Ishikawa (cell line): ENCODE results near the gene TBXT.

Source experiments
- CEBPB ChIP-seq: IDR thresholded peaks from 2 replicates; pipeline ENCODE4 v1.6.1; 2012
- CREB1 ChIP-seq: IDR thresholded peaks from 2 replicates; pipeline ENCODE4 v1.6.1; 2012; ENCODE audit warnings: low read depth
- EGR1 ChIP-seq: IDR thresholded peaks from 2 replicates; pipeline ENCODE4 v1.6.1; 2012
- EP300 ChIP-seq: IDR thresholded peaks from 2 replicates; pipeline ENCODE4 v1.6.1; 2012; ENCODE audit warnings: borderline replicate concordance
- FOXM1 ChIP-seq: IDR thresholded peaks from 2 replicates; pipeline ENCODE4 v1.6.1; 2012; ENCODE audit warnings: low read depth, borderline replicate concordance
- RAD21 ChIP-seq: IDR thresholded peaks from 2 replicates; pipeline ENCODE4 v1.6.1; 2012; ENCODE audit warnings: low read depth
- TAF1 ChIP-seq: IDR thresholded peaks from 2 replicates; pipeline ENCODE4 v1.6.1; 2012; ENCODE audit warnings: low read depth, mild to moderate bottlenecking
- TCF12 ChIP-seq: IDR thresholded peaks from 2 replicates; pipeline ENCODE4 v1.6.1; 2012; ENCODE audit warnings: low read depth
- TEAD4 ChIP-seq: IDR thresholded peaks from 2 replicates; pipeline ENCODE4 v1.6.1; 2012
- YY1 ChIP-seq: IDR thresholded peaks from 2 replicates; pipeline ENCODE4 v1.6.1; 2012; ENCODE audit warnings: low read depth
- ZBTB7A ChIP-seq: IDR thresholded peaks from 2 replicates; pipeline ENCODE4 v1.6.1; 2012; ENCODE audit warnings: low read depth
- TF ChIP-seq, protein P1 (sequence below): IDR thresholded peaks from 2 replicates; pipeline ENCODE4 v1.6.1; 2012
- TF ChIP-seq, protein P2 (sequence below): IDR thresholded peaks from 2 replicates; pipeline ENCODE4 v1.6.1; 2012; ENCODE audit warnings: low read depth, mild to moderate bottlenecking
- TF ChIP-seq, protein P3 (sequence below): IDR thresholded peaks from 2 replicates; pipeline ENCODE4 v1.6.1; 2012

DNA sequence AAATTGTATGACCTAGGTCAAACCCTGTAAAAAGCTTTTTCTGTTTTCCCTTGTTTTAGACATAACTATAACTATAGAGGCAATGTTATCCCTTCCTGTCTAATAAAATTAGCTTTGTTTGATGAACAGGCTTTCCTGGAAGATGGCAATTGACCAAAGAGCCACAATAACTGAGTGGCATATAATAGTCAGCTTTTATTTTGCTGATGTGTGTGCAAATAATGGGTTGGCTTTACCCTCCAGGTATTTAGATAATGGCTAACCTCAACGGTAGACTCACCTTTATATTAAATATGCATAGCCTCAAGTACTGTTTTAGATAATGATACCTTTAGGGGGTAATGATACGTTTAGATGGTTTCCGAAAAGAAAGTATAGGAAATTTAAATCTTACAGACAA lies 15.0 kb downstream of the TBXT start:
- TF ChIP-seq, protein P1, sequence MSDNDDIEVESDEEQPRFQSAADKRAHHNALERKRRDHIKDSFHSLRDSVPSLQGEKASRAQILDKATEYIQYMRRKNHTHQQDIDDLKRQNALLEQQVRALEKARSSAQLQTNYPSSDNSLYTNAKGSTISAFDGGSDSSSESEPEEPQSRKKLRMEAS: no peak
- TF ChIP-seq TAF1: no peak
- TF ChIP-seq ZBTB7A: no peak
- TF ChIP-seq FOXM1: no peak
- no peak for TF ChIP-seq RAD21
- TF ChIP-seq EP300: no peak
- TF ChIP-seq TEAD4: no peak
- TF ChIP-seq, protein P2, sequence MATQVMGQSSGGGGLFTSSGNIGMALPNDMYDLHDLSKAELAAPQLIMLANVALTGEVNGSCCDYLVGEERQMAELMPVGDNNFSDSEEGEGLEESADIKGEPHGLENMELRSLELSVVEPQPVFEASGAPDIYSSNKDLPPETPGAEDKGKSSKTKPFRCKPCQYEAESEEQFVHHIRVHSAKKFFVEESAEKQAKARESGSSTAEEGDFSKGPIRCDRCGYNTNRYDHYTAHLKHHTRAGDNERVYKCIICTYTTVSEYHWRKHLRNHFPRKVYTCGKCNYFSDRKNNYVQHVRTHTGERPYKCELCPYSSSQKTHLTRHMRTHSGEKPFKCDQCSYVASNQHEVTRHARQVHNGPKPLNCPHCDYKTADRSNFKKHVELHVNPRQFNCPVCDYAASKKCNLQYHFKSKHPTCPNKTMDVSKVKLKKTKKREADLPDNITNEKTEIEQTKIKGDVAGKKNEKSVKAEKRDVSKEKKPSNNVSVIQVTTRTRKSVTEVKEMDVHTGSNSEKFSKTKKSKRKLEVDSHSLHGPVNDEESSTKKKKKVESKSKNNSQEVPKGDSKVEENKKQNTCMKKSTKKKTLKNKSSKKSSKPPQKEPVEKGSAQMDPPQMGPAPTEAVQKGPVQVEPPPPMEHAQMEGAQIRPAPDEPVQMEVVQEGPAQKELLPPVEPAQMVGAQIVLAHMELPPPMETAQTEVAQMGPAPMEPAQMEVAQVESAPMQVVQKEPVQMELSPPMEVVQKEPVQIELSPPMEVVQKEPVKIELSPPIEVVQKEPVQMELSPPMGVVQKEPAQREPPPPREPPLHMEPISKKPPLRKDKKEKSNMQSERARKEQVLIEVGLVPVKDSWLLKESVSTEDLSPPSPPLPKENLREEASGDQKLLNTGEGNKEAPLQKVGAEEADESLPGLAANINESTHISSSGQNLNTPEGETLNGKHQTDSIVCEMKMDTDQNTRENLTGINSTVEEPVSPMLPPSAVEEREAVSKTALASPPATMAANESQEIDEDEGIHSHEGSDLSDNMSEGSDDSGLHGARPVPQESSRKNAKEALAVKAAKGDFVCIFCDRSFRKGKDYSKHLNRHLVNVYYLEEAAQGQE: no peak
- TF ChIP-seq YY1: no peak
- no peak for TF ChIP-seq EGR1
- TF ChIP-seq CREB1: no peak
- TF ChIP-seq, protein P3, sequence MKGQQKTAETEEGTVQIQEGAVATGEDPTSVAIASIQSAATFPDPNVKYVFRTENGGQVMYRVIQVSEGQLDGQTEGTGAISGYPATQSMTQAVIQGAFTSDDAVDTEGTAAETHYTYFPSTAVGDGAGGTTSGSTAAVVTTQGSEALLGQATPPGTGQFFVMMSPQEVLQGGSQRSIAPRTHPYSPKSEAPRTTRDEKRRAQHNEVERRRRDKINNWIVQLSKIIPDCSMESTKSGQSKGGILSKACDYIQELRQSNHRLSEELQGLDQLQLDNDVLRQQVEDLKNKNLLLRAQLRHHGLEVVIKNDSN: no peak
- TF ChIP-seq TCF12: no peak
- TF ChIP-seq CEBPB: no peak
